ENCODE results near the gene MS4A1. TPM values are rescaled to one million over a fixed set of nuclear protein-coding genes. Genes with fewer than 3 reads are reported as not detected.

The MS4A1 gene
- total RNA-seq, 1 experiment from 2014 or later: not detected

DNA sequence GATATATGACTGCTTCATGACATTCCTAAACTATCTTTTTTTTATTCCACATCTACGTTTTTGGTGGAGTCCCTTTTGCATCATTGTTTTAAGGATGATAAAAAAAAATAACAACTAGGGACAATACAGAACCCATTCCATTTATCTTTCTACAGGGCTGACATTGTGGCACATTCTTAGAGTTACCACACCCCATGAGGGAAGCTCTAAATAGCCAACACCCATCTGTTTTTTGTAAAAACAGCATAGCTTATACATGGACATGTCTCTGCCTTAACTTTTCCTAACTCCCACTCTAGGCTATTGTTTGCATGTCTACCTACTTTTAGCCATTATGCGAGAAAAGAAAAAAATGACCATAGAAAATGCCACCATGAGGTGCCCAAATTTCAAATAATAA is 13.2 kb downstream of the MS4A1 start:
- no peak overlapping the region for H2BK20ac ChIP-seq (ENCODE audit: low read depth, low read length, poor library complexity, severe bottlenecking)
- no peak overlapping the region for H2BK5ac ChIP-seq (ENCODE audit: insufficient read length, low read length)
- no peaks in the 10 kb centered on the region for H3K23me2 ChIP-seq (ENCODE audit: insufficient read length, low read depth, low read length, poor library complexity, severe bottlenecking)
- no peaks in the 10 kb centered on the region for H3K9me3 Mint-ChIP-seq
- H2AFZ ChIP-seq (ENCODE audit: low read length): no peak overlapping the region
- no peak overlapping the region for H2BK12ac ChIP-seq (ENCODE audit: insufficient read length, low read depth, low read length)
- no peaks in the 10 kb centered on the region for H3K79me1 ChIP-seq (ENCODE audit: insufficient read depth, low read depth, low read length, poor library complexity, severe bottlenecking)
- no peak overlapping the region for H4K8ac ChIP-seq (replicated peaks; ENCODE audit: insufficient read length, low read depth, low read length)
- no peak for DNase-seq
- H3K27ac Mint-ChIP-seq: no peak overlapping the region
- no peak overlapping the region for H3K56ac ChIP-seq (ENCODE audit: insufficient read length, low read depth, low read length)
- no peak overlapping the region for H3K4me3 Mint-ChIP-seq
- no peak overlapping the region for H3K18ac ChIP-seq (ENCODE audit: insufficient read length, low read depth, low read length)
- H3K27ac ChIP-seq (ENCODE audit: insufficient read length, low read depth, low read length): no peak overlapping the region
- no peaks in the 10 kb centered on the region for H3K4me1 Mint-ChIP-seq
- H3K4me2 ChIP-seq (ENCODE audit: insufficient read depth, insufficient read length, low read length): no peak overlapping the region
- no peaks in the 10 kb centered on the region for H3K9me3 ChIP-seq (ENCODE audit: control insufficient read depth, low read depth, low read length)
- no peaks in the 10 kb centered on the region for H4K20me1 ChIP-seq (ENCODE audit: control insufficient read depth, insufficient read depth, insufficient read length)
- no peak overlapping the region for H3K4ac ChIP-seq (ENCODE audit: low read depth, low read length)
- no peaks in the 10 kb centered on the region for H3K79me2 ChIP-seq (ENCODE audit: insufficient read depth, low read length)
- H3K23ac ChIP-seq (ENCODE audit: insufficient read length, low read depth, low read length): no peak overlapping the region
- no peak overlapping the region for H3K9ac ChIP-seq (ENCODE audit: extremely low read depth, insufficient read length, low read length)
- H3K14ac ChIP-seq (ENCODE audit: insufficient read depth, low read length): no peak overlapping the region
- no CpG with 5 or more reads among the region's 2 CpGs for WGBS (ENCODE audit: extremely low coverage, insufficient read length, low lambda C conversion rate)
- no peak overlapping the region for H2BK120ac ChIP-seq (ENCODE audit: low read depth, low read length, poor library complexity, severe bottlenecking)
- no peaks in the 10 kb centered on the region for H3K36me3 Mint-ChIP-seq (ENCODE audit: insufficient read depth in 1 of 3, low read depth in 3 of 3)
- no peak overlapping the region for H3T11ph ChIP-seq (ENCODE audit: low read length)
- no peaks in the 10 kb centered on the region for H3K27me3 ChIP-seq (ENCODE audit: insufficient read depth, low read length)
- no peaks in the 10 kb centered on the region; the same call in 1 of the 2 replicates for H3K27me3 Mint-ChIP-seq (ENCODE audit: low read depth)
- no peak overlapping the region for H2AK5ac ChIP-seq (ENCODE audit: insufficient read length, low read length)
- H2BK15ac ChIP-seq (ENCODE audit: low read depth, low read length): no peak overlapping the region
- no peak overlapping the region for H4K5ac ChIP-seq (ENCODE audit: insufficient read length, low read depth, low read length)
- no peaks in the 10 kb centered on the region for H3K4me1 ChIP-seq (ENCODE audit: insufficient read depth, low read length)
- TF ChIP-seq, protein P1, sequence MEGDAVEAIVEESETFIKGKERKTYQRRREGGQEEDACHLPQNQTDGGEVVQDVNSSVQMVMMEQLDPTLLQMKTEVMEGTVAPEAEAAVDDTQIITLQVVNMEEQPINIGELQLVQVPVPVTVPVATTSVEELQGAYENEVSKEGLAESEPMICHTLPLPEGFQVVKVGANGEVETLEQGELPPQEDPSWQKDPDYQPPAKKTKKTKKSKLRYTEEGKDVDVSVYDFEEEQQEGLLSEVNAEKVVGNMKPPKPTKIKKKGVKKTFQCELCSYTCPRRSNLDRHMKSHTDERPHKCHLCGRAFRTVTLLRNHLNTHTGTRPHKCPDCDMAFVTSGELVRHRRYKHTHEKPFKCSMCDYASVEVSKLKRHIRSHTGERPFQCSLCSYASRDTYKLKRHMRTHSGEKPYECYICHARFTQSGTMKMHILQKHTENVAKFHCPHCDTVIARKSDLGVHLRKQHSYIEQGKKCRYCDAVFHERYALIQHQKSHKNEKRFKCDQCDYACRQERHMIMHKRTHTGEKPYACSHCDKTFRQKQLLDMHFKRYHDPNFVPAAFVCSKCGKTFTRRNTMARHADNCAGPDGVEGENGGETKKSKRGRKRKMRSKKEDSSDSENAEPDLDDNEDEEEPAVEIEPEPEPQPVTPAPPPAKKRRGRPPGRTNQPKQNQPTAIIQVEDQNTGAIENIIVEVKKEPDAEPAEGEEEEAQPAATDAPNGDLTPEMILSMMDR (conservative IDR thresholded peaks at IDR 0.05): no peak
- no peak overlapping the region for H4K91ac ChIP-seq (ENCODE audit: insufficient read length, low read depth, low read length)

Measured in H9 (cell line).